Heart left ventricle (tissue), 13 donors: Measurements from ENCODE around the gene COL17A1.

Experiments used
- CTCF ChIP-seq, 12 donors: fragments of 200-600 bp; sonication (generic) in 4 of 12; IDR thresholded peaks; one replicate each; pipeline versions ENCODE4 v1.5.0 to v1.8.0; 2018 to 2022; ENCODE audit warnings: antibody characterized with exemption in 12 of 12, mild to moderate bottlenecking in 5 of 12
- POLR2A ChIP-seq, 2 donors: fragments of 450-650 bp; IDR thresholded peaks; one replicate each; pipeline ENCODE4 v1.6.1; 2017; ENCODE audit warnings: antibody characterized with exemption in 2 of 2, mild to moderate bottlenecking in 2 of 2, moderate library complexity in 2 of 2
- donor health status: ischemic (EF 13 %, LVEDD 7.1; RV severe dilation, severe dysfunction).
- donor health status: DM: no; HTN: yes; CAD: no.
- donor health status: DM: no; HTN: no; CAD: no.
- donor health status: ischemic (EF 25% LVEDD 6.9; RV normal size, moderate dysfunction).
- donor health status: ischemic (EF 25% LVEDD 5.7; RV mildly dilated, moderate dysfunction).
- donor health status: ischemic (EF 35%, LVEDD 5.7; RV mildly dilated, moderate dysfunction).
- donor health status: nonischemic (EF 11% LVEDD 7.7; RV severe dilation, severe dysfunction).
- donor health status: DM: yes; HTN: yes; CAD: no.
- donor health status: PGD.
- donor health status: ischemic (EF 29% LVEDD 5.4; RV normal size, mild dysfunction).
- donor health status: nonischemic (EF 23%, LVEDD 6.1; RV moderate dilation, normal function).

GRCh38 chr10:104104926-104105325 is 19.2 kb upstream of the COL17A1 start:
- TF ChIP-seq CTCF (IDR thresholded peaks at IDR 0.05) (no peak), POLR2A (IDR thresholded peaks at IDR 0.05) (no peak)
